Vein endothelial cell (primary cell): ENCODE measurements around the gene SAXO2. TPM values are rescaled to one million over a fixed set of nuclear protein-coding genes. Genes with fewer than 3 reads are reported as not detected.

Experiments used
- total RNA-seq: library from RNA; depleted of rRNA; stranded (reverse); fragments of >200 nt; gene quantifications from 2 replicates; pipeline ENCODE4 v1.2.3, GENCODE V29; 2012

SAXO2 gene, protein sequence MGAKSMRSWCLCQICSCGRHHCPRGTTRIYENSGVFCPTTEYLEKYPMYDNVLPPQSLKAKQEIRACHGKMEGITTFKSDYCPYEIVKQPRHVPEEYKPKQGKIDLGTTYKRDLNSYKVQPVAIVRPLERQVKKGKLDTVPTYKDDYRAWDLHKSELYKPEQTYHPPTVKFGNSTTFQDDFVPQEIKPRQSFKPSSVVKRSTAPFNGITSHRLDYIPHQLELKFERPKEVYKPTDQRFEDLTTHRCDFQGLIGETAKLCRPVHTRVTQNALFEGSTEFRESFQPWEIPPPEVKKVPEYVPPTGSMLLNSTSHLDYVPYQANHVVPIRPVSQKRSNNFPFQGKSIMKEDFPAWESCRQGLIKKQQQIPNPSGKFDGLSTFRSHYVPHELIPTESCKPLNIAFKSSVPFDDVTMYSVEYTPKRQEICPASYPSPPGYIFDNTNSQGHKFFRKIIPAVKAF
- total RNA-seq, result 0.33 and 1.8 TPM in 2 replicates

DNA sequence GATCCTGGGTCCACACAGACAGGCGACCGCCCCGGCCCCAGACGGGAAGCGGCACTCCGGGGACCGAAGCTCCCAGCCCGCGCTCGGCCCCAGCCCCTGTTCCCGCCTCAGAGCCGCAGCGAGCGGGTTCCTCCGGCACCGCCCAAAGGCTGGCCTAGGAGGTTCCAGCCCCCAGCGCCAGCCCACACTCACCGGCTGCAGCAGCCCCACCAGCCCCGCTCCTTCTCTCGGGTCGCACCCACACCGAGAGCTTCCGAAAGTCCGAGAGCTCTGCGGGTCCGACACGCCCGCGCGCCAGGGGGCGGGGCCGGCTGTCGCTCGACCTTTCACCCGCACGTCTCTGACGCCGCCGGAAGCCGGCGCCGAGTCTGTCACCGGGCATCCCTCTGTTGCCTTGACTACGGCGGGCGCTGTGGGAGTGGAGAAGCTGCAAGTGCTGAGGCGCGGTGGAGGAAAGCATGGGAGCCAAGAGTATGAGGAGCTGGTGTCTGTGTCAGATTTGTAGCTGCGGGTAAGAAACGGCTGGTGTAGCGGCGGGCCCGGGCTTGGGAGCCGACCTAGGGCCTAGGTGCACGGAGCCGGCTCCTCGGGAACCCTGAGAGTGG, at the start of gene SAXO2, which contains the start of gene EFL1:
TSS of gene SAXO2 (plus strand) at position 397 of the 605 bp plus-strand sequence. CDS start at position 459, 62 bp downstream.
TSS of gene EFL1 (minus strand) at position 313 of the 605 bp plus-strand sequence. CDS start 956 bp downstream, outside the sequence.

Other genes with a start within 250 kb of the SAXO2 start
- 13.1 and 16.3 TPM in 2 replicates for gene MEX3B, start 216.8 kb upstream of the SAXO2 start, total RNA-seq
- 18.6 and 25.0 TPM in 2 replicates for gene EFL1, start 84 bp upstream of the SAXO2 start, total RNA-seq
- gene GOLGA6L10, start 86.7 kb downstream of the SAXO2 start, total RNA-seq, result 0.29 and 0.65 TPM in 2 replicates
- 1.2 and 1.3 TPM in 2 replicates for gene GOLGA6L9, start 167.0 kb downstream of the SAXO2 start, total RNA-seq